CD4-positive, alpha-beta T cell treated with Interferon alpha-2 for 1 hour (primary cell): ENCODE data around the gene IL22RA1.

ENCODE experiments used
- DNase-seq, 2 donors: peaks; one replicate each; pipeline ENCODE4 v3.0.0-alpha.2; 2020 to 2022

Gene IL22RA1

DNA sequence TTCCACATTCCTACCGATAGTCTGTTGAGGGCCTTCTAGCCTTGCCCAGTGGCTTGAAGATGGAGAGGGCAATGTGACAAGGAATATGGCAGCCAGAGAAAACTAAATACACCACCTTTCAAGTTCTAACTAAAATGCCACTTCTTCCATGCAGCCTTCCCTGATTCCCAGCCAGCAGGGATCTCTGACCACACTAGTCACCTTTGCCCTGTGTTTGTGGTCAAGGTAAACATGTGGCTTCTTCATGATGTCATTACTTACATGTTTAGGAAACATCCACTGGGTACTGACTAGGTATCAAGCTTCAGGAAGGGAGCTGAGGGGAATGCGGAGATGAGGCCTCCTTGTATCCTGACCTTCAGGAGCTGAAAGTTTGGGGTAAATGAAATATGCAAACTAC is 22.6 kb upstream of the IL22RA1 start:
- DNase-seq, result no peak

DNA sequence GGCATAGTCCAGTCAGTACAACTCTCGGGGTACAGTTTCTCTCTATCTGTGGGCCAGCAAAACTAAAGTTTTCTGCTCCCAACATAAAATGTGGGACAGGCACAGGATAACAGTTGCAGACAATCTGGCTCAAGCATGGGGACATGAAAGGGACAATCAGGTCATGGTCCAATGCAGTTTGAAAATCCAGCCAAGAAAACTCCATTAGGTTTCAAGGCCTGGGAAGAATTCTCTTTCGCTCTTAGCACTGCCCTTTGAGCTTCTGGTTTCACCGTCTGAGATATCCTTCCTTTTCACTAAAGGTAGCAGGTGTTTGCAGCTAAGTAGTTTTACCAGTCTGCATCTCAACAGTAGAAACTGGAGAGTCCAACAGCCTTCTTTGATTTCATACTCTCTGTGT is 21.1 kb upstream of the IL22RA1 start:
- no peak for DNase-seq

DNA sequence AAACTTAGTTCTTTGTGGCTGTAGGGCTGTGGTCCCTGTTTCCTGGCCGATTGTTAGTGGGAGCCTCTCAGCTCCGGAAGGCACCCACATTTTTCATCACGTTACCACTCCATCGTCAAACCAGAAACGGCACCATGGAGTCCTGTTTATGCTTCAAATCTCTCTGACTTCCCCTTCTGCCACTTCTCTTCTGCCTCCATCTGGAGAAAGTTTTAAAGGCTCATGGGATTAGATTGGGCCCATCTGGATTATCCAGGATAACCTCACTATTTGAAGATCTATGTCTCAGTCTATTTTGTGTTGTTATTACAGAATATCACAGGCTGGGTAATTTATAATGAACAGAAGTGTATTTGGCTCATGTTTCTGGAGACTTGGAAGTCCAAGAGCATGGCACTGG is 19.3 kb upstream of the IL22RA1 start:
- DNase-seq, result no peak

DNA sequence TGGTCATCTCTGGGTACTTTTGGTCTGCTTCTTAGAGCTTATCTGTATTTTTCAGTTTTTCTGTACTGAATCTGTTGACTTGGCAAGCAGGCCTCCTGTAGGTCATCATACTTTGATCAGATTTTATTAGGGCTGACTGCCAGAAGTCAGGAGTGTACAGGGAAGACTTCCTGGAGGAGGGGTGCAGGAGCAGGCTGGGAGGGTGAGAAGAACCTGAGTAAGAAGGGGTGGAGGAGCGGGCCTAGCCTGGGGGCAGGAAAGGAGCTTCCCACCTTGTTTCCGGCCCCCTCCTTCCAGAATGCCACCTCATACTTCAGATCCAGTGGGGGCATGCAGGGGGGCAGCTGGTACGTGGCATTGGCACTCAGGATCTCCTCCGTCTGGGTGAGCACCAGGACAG is 18.3 kb upstream of the IL22RA1 start:
- no peak for DNase-seq

DNA sequence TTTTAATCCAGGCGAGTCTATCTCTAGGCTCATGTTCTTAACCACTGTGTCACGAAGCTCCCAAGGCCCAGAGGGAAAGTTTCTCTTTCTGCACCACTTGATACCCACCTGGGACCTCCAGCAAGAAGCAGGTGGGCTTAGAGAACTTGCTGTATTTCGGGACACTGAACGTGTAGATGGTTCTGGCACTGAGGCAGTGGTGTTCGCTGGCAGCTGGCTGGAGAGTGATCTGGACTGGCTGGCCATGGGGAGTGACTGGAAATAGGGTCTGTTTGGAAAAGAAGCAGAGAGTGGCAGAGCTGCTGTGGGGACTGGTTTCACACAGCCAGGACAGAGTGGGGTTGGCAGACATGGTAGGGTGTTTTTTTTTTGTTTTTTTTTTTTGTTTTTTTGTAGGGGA is 16.4 kb upstream of the IL22RA1 start:
- no peak for DNase-seq

DNA sequence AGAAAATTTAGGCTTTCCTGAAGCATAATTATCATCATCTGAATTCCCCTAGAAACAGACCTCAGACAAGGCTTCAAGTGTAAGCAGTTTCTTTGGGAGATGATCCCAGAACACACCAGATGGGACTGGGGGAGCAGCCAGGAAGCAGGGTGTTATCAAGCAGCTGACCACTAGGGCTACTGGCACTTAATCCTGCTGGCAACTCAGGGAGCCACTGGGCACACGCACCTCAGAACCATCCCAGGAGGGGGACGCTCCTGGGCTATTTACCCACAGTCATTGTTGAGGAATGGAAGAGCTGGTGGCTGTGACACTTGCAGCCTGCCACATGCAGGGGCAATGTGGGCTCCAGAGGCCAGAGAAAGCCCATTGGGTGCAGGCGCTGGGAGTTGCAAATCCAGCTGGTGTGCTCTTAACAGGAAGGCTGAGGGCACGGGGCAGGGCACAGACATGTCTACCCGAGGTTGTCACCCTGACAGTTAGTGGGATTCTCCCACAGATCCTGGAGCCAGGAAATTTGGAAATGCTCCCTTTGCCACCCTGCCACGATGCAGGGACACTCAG is 15.1 kb upstream of the IL22RA1 start:
- no peak for DNase-seq

DNA sequence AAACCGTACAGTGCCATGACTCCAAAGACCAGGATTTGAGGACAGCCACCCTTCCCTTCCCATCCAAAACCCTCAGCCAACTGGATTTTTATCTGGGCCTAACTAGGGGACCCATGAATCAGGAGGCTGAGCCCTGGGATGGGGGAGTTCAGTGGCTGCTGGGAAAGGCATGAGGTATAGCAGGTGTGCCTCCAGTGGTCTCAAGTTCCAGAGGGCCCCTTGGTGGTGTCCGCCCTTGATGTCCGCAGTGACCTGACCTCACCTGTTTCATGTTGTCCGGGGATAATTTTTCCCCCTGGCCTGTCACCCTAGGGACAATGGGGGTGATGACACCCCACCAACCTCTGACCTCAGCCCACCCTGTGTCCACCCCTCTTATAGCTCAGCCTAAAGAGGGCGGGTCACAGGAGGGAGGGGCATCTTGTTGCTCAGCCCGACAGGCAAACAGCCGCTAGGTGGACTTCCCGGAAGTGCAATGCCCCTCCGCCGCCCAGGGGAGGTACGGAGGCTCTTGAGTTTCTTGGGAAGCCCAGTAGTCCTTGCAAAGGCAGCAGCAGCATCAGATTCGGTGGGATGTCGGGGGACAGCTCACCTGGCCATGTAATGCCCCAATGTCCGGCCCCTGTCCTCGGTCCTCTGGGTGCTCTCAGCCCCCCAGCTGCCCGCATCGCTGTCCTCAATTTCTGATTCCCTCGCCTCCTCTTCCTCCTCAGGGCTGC is 13.8 kb upstream of the IL22RA1 start:
- DNase-seq, result no peak

DNA sequence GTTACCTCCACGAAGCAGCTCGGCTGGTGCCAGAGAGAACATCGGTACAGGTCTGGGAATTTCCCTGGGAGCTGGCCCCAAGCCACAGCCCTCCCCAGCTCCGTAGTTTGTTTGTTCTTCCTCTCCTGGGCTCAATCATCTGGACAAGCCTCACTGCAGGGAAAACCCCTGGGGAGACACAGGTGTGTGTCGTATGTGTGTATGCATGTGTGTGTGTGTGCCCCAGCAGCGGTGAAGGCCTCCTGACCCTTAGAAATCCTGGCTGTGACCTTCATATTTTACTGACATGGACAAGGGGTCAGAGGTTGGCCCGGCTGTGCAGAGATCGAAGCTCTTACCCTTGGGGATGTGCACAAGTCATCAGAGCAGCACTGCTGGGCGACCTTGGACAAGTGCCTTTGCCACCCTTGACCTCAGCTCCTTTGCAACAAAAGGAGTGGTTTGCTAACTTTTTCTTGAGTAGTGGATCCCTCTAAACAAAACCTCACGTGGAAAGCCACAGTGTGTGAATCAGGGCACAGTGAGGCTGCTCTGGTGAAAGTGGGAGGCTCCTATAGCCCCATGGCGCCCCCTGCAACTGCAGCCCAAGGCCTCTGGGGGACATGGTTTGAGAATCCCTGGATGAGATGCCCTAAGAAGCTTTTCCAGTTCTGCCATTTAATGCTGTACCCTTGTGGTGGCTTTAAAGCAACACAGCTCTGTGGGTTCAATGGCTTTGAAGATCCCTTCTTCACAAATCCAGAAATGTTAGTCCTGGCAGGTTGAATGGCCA is 12.3 kb upstream of the IL22RA1 start:
- no peak for DNase-seq

DNA sequence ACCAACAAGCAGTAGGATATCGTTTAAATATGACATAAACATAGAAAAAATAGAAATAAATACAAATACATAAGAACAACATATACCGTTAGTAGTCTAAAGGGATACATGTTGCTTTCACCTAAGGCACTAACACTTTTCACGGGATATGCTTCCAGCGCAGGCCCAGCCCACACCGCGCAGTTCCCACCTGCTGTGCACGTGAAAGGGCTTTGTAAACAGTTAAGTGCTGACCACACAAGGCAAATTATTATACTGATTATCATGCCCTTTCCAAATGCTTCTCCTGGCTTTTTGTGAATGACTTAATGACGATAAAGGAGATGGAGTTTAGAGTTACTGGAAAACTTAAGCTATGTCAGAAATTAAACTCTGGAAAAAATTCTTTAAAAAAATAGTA is 11.3 kb upstream of the IL22RA1 start:
- DNase-seq, result no peak

DNA sequence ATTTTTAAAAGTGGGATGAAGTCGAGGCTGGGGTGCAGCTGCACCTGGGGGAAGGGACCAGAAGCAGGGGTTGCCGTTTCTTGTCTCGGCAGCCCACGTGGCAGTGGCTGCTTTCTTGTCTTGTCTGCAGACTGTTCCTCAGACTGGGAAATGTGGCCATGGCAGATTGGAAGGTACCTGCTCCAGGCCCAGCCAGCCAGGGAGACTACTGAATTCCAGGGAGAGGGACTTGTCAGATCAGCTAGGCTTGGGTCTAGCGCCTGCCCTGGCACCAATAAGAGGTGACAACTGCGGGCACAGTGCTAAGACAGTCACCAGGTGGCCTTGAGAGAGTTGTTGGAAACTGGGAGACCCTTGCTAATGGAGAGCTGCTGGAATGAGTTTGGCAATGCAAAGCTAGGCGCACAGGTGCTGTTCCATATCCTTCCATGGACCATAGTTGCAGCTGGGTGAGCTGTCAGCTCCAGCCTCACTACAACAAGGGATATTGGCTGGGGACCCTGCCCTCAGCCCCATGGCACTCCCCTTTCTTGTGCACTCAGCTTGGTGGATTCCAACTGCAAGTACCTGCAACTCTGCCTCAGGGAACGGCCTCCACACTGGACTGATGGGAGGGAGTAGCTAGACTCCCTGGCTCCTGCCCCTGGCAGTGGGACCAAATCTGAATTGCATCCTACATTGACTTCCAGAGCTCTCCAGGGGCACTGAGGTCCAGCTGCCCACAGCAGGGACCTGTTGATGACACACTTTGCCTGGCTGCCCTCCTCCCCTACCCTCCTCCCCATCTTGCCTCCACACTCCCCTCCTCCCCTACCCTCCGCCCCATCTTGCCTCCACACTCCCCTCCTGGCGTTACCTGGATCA is 9.9 kb upstream of the IL22RA1 start:
- no peak for DNase-seq

DNA sequence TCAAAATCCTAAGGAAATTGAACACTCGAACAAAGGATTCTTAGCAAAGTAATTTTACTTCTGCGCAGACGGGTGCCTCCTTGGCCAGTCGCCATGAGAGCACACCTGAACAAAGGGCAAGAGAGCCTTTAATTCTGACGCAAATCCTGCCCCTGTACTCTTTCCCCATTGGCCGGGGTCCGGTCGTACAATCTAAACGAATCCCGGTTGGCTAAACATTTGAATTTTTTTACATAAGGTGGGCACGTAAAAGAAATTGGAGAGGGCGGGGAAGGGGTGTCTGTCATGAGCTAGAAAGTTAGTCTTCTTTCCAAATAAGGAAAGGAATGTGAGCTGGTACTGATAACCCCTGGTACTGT is 8.2 kb upstream of the IL22RA1 start:
- no peak for DNase-seq

DNA sequence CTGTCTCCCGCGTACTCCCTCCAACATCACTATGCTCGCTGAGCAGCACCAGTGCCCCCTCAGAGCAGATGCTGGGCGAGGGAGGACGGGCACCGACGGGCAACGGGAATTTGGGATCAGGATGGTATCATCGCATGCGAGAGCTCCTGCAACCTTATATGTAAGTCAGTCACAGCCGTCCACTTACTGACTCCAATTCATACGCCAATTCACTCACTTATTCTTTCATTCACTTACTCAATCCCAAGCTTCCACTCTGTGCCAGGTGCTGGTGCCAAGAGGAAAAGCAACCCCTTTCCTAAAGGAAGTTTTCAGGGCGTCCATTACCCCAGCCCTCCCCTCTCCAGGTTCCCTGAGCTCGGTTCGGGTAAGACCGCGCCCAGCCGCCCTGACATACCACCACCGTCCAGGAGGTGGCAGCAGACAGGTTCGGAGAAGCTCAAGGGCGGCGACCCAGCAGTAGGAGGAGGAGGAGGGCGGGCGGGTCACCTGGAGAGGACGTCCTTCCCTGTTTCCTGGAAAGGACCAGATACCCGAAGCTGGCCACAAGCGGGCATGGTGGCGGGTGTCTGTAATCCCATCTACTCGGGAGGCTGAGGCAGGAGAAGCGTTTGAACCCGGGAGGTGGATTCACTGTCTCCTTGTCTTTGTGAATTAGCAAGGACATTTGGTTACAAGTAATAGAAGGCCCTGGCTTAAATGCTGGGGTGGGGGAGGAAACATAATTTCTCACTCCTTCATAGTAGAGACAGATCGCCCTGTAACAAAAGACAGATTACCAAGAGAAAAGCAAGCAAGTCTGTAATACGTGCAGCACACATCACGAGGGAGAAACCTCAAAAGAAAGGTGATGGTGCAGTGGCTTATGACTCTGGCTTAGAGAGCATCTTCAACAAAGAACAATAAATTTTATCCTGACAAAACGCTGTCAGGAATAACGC is 7.6 kb upstream of the IL22RA1 start:
- DNase-seq, result peak; percentile 82 to 85

DNA sequence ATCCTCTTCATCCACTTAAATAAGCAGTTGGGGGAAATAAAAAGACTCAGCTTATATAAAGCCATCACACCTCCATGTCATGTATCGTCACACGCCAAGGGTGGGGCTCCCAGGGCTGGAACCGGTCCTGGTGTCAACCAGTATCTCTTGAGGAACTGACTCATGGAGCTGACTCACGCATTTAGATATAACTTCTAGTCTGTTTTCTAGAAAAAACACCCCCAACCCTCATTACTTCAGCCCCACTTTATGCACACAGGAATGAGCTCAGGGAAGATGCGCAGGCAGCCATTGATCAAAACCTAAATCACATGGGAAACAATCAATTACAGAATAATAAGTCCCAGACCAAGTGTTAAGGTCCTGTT is 6.9 kb upstream of the IL22RA1 start:
- DNase-seq, result peak in 1 of 2 donors; percentile 27

DNA sequence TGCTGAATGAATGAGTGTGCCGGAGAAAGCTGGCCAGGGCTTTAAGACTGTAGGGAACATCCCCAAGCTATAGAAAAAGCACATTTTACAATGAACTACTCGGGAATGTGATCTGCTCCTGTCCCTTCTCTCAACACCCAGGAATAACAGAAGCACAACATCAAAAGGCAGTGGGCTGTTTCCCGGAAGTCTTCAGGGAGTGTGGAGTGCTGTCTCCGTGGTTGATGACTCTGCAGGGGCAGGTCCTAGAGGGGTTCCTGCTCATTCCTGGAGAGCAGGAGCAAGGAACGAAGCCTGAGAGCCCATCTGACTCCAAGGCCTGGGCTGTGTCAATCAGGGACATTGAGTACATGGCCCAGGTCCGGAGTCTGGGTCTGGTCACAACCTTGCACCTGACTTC is 4.9 kb upstream of the IL22RA1 start:
- DNase-seq, result no peak

DNA sequence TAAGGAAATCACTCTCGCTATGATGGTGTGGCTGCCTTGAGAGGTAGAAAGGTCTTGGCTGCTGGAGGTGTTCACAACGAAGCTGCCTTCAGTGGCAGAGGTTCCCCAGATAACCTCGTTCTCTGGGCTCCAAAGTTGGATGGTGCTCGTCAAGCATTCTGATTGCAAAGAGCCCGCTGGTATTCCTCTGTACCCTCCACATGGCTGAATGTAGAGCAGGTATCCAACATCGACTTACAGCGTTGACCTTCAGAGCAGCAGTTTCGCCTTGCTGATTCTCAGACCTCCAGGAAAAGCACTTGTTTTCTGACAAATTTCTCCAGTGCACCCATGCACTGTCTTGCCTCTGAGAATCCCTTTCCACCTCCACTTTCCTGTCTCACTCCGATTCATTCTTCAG is 4.3 kb upstream of the IL22RA1 start:
- DNase-seq, result no peak

DNA sequence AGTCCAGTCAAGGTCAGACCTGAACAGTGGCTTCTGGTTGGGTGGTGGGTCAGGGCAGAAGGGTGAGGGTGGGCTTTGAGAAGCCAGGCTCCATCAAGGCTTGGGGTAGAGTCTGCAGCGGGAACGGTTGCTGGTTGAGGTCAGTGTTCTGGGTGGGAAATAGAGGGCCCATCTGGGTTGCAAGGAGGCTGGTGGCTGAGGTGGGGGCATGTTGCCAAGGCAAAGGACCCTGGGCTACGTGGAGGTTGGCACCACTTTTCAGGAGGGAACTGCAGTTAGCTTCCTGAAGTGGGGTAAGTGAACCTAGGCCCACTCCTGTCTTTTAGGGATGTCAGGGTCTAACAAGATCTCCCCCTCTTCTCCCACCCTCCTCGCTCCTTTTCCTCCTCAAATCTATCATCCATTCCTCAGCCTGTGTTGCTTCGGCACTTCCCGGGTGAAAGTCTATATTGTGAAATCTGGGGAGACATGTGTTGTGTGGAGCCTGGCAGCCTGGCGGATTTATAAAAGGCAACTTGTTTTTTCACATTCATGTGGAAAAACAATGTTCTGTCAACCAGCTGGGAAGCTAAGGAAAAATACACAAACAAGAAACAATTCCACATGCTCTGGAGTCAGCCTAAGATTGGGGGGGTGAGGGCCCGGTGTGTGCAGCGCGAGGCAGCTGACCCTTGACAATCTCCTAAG is 1.5 kb downstream of the IL22RA1 start:
- no peak for DNase-seq

DNA sequence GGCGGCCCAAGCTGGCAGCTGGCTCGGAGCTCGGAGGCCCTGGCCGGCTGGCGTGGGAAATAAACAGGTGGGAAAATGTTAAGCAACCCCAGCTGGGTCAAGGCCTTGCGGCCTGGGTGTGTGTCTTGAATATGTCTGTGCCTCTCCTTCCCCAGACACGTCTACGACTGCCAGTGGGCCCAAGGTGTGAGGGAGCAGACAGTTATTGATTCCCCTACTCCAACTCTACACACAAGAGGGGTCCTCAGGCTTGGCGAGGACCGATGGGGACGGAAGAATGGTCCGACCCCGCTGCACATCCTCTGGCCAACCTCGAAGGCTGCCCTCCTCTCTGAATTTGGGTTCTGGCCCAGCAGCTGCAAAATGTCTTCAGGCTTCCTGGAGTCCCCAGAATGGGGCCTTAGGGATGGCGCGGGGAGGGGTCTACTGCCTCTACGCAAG is 2.2 kb downstream of the IL22RA1 start:
- no peak for DNase-seq

DNA sequence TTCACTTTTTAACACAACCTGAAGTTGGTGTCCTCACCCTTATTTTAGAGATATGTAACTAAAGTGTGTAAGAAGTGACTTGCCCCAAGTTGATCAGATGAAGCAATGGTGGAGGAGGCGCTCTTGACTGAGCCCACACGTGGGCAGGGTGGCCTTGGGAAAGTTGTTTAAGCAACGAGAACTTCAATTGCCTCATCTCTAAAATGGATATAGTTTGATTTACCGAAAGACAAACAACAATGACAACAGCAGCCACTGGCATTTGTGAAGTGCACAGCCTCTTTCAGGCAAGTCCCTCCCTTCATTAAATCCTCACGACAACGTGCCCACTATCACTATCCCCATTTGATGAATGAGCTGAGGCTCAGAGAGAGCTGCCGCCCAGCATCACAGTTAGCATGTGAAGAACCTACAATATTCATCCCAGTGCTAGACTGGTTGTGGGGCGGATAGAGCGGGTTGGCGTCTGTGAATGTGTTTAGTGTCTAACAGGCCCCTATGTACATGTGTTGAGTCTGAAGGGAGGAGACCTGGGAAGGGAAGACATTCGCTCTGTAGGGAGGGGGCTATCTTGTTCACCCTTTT is 3.0 kb downstream of the IL22RA1 start:
- DNase-seq, result no peak

DNA sequence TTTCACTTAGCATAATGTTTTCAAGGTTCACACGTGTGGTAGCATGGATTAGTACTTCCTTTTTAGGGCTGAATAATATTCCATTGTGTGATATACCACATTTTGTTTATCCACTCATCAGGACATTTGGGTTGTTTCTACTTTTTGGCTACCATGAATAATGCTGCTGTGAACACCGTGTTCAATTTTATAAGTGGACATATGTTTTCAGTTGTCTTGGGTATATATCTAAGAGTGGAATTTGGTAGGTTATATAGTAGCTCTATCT is 3.8 kb downstream of the IL22RA1 start:
- DNase-seq, result no peak

DNA sequence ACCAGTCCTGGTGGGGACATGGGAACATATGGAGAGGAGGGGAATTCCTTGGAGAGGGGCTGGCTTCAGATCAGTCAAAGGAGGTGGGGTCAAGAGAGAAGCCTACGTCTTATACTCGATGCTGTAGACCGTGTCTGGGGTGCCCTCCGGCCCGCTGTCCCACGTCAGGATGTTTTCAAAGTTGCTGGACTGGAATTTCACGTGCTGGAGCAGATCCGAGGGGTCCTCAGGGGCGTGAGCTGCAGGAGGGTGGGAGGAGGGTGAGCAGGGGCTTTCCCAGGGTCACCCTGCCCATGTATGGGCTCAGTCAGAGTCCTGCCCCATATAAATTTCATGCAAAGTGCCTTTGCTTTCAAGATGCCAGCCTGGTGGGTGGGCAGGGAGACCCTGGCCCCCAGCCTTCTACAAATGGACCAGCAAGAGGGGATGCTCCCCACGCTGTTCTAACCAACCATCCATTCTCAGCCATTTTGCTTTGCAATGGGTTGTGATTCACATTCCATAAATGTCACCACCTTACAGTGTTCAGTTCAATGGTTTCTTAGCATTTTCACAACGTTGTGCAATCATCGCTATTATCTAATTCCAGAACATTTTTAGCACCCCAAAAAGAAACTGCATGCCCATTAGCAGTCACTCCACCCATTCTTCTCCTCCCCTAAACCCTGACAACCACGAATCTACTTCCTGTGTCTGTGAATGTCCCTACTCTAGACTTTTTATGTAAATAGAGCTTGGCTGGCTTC is 4.3 kb downstream of the IL22RA1 start:
- no peak for DNase-seq
